Measurements from ENCODE around the gene ECHDC3.
A peak's percentile ranks its signal among the peaks of the same experiment; 100 is the strongest.

ECHDC3 gene

GRCh38 chr10:11782793-11783557 is 40.8 kb downstream of the ECHDC3 start:
- DNase-seq (ENCODE audit: low read depth), result peak; percentile 64

- no peak for DNase-seq (ENCODE audit: low read depth)
Observed at GRCh38 chr10:11783558-11783865, 41.3 kb downstream of the ECHDC3 start.

- DNase-seq (ENCODE audit: low read depth), result no peak
Observed at GRCh38 chr10:11787374-11787773, 45.2 kb downstream of the ECHDC3 start.

GRCh38 chr10:11787846-11788245 is 45.7 kb downstream of the ECHDC3 start:
- DNase-seq (ENCODE audit: low read depth), result no peak

- DNase-seq (ENCODE audit: low read depth), result no peak
Observed at GRCh38 chr10:11789306-11789705, 47.1 kb downstream of the ECHDC3 start.

- no peak for DNase-seq (ENCODE audit: low read depth)
Observed at GRCh38 chr10:11789956-11790355, 47.8 kb downstream of the ECHDC3 start.

- peak; percentile 68 for DNase-seq (ENCODE audit: low read depth)
Observed at GRCh38 chr10:11793762-11794479, 51.7 kb downstream of the ECHDC3 start.

- DNase-seq (ENCODE audit: low read depth), result no peak
Observed at GRCh38 chr10:11794566-11794965, 52.4 kb downstream of the ECHDC3 start.

- DNase-seq (ENCODE audit: low read depth), result no peak
Observed at GRCh38 chr10:11795101-11795920, 53.1 kb downstream of the ECHDC3 start.

GRCh38 chr10:11796474-11796873 is 54.3 kb downstream of the ECHDC3 start:
- DNase-seq (ENCODE audit: low read depth), result no peak

GRCh38 chr10:11797281-11797680 is 55.1 kb downstream of the ECHDC3 start:
- no peak for DNase-seq (ENCODE audit: low read depth)

GRCh38 chr10:11797847-11798633 is 55.9 kb downstream of the ECHDC3 start:
- no peak for DNase-seq (ENCODE audit: low read depth)

GRCh38 chr10:11798845-11799735 is 56.9 kb downstream of the ECHDC3 start:
- no peak for DNase-seq (ENCODE audit: low read depth)

GRCh38 chr10:11799736-11800080 is 57.5 kb downstream of the ECHDC3 start:
- DNase-seq (ENCODE audit: low read depth), result no peak

- DNase-seq (ENCODE audit: low read depth), result no peak
Observed at GRCh38 chr10:11804336-11804735, 62.2 kb downstream of the ECHDC3 start.

- DNase-seq (ENCODE audit: low read depth), result no peak
Observed at GRCh38 chr10:11805792-11806191, 63.6 kb downstream of the ECHDC3 start.

- no peak for DNase-seq (ENCODE audit: low read depth)
Observed at GRCh38 chr10:11806706-11807105, 64.5 kb downstream of the ECHDC3 start.

GRCh38 chr10:11808808-11809207 is 66.6 kb downstream of the ECHDC3 start:
- no peak for DNase-seq (ENCODE audit: low read depth)

- DNase-seq (ENCODE audit: low read depth), result peak; percentile 49
Observed at GRCh38 chr10:11810313-11810766, 68.2 kb downstream of the ECHDC3 start.

- no peak for DNase-seq (ENCODE audit: low read depth)
Observed at GRCh38 chr10:11810973-11811372, 68.8 kb downstream of the ECHDC3 start.

- no peak for DNase-seq (ENCODE audit: low read depth)
Observed at GRCh38 chr10:11813177-11813576, 71.0 kb downstream of the ECHDC3 start.
